ENCODE measurements around the gene MAP3K1.

The MAP3K1 gene

GRCh38 chr5:56913766-56914165 lies 98.4 kb downstream of the MAP3K1 start:
- DNase-seq, result no peak

GRCh38 chr5:56914678-56915077 lies 99.3 kb downstream of the MAP3K1 start:
- no peak for DNase-seq

- DNase-seq, result no peak
Measured at GRCh38 chr5:56917534-56917933, 102.2 kb downstream of the MAP3K1 start.

DNA sequence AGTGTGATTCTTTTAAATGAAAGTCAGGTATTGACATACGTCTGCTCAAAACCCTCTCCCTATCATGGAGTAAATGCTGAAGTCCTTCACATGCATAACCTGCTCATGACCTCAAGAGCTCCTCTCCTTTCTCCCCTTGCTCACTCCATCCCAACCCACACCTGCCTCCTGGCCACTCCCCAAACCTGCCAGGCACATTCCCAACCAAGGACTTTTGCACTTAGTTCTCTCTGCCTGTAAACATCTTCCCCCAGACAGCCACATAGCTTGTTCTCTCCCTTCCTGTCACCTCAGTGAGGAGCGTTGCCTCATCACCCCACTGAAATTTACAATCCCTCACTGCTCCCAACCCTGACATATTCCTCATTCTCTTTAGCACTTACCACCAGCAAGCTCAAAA lies 102.7 kb downstream of the MAP3K1 start:
- no peak for DNase-seq

DNA sequence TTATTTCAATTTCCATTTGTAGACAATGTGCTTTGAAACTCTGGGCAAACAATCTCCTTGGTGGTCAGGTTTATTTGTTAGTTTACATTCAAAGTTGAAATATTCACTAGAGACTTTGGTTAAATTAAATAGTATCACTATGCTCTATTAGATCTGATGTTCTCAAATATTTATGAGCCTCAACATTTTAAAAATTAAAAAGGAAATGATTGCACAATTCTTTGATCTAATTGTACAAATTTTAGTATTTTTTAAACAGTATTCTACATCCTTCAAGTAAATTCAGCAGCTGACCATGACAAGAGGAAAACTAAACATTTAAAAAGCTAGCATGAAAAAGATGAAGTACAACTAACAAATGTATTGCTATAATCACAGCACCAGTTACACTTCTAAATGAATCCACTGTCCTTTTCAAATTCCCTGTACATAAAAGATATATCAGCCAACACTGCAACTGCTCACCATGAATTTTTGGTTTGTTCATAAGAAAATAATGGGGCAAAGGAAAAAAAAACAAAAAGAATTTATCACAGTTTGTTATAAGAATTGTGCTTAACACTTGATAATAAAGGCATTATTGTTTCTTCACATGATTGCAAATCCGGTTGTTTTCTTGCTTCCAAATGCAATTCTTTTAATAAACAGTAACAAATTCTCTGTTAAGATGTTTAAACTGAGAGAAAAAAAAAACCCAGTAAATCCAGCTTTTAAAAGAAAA lies 104.8 kb downstream of the MAP3K1 start:
- no peak for DNase-seq

DNA sequence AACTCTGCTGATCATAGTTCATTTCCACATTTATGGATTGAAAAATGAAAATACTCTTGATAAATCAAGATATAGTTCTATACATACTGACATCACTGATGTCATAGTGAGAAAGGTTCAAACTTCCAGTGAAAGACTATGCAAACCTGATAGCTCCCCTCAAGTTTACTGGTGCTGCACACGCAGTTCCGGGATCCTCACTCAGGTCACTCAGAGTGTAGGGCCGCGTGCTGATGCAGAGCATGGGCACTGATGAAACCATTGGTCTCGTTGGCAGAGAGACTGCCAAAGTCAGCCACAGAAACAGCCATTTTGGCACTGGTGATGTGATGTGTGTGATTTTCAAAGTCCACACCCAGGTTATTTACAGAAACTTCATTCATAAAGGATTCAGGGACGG lies 107.6 kb downstream of the MAP3K1 start:
- no peak for DNase-seq

DNA sequence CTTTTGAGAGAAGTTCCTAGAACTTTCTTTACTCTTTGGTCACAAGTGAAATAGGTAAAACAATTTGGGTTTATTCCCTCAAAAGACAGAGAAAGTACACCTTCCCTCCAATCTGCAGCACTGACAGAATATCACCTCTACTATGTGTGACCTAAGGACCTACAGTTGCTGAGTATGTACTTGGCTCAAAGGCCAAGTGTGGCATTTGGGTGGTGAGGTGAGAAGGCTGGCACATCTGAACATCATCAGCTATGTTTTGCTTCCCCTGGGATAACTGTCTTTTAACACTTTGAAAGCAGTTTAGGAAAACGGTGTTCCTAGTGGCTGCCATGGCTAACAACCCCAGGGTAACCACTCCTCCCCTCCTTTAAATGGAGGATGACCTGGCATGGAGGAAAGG lies 119.0 kb downstream of the MAP3K1 start:
- DNase-seq, result no peak

DNA sequence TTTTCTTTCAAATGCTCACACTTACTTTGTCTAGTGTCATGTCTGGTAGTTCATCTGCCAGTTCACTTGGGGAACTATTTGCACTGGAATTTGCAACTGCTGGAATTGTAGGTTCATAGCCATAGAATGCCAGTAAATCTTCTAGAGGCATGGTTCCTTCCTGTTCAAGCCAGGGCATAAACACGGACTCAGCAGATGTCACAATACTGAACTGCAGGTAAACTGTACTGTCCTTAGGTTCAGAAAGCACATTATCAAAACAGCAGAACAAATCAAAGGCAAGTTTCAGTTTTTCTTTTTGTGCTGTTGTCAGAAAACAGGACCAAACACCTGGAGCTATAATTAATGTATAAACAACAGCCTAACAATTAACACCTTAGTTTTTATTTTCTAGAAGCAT lies 123.5 kb downstream of the MAP3K1 start:
- no peak for DNase-seq

DNA sequence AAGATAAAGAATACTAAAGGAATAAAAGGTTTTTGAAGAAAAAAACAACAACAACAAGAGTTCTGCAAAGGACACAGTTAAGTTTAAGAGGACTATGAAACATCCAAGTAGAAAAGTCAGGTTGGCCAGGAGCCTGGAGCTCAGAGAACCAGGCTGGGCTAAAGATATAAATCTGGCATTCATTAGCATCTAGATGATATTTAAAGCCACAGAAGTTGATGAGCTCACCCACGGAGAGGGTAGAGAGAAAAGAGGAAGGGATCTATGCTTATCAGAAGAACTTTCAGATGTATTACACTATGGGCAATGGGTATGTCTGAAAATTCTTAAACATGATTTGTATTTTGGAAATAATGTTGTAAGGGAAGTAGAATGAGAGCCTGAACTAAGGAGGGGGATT lies 126.6 kb downstream of the MAP3K1 start:
- no peak for DNase-seq

Measured in stimulated activated CD4-positive, alpha-beta T cell treated with anti-CD3 and anti-CD28 coated beads, Interleukin-1b, Interleukin-23, amount 100 ng/mL, for 48 hours (primary cell).